ENCODE results near the gene LDLRAD3. TPM values are rescaled to one million over a fixed set of nuclear protein-coding genes. Genes with fewer than 3 reads are reported as not detected.

Gene LDLRAD3
- total RNA-seq, 4 donors from 2014 or later: 39.7 to 50.9 (median 46.0) TPM

DNA sequence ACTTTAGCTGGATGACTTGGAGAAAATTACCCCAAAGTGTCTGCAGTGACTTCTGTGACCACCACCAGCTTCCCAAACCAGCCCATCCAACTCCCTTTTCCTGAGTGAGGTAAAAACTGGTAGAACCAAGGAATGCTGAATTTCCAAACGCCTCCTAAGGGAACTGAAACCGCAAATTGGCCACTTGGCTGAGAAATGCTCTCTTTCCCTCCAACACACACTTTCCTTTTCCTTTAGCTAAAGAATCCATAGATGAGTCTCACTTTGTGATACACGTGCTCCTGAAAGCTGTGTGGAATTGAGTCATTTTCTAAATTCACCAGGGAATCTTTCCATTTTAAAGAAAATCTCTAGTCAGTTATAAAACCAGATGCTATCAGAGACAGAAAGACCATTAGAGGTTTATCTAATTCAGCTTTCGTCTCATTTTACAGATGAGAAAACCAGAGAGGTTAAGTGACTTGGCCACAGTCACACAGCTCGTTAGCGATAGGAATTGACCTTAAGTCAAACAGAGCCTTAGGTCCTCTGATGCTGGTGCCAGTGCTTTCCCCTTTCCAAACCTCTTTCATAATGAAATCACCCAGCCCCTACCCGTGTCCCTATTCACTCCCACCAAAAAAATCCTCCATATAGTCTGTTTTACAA lies 208.2 kb downstream of the LDLRAD3 start:
- Histone ChIP-seq H3K4me3 (no peak overlapping the region), H3K27ac (no peak overlapping the region), H3K4me1 (peaks cover 34% of the 10 kb centered on the region), H3K9me3 (no peaks in the 10 kb centered on the region), H3K36me3 (no peaks in the 10 kb centered on the region), H3K27me3 (no peaks in the 10 kb centered on the region)
- no peak for DNase-seq (ENCODE audit: low spot score in 2 of 2)
- WGBS: 83% methylated on average over 7 of the region's 7 CpGs
- TF ChIP-seq EP300 (IDR thresholded peaks at IDR 0.05) (no peak), POLR2AphosphoS5 (IDR thresholded peaks at IDR 0.05) (no peak), POLR2A (IDR thresholded peaks at IDR 0.05) (no peak)
- TF ChIP-seq, protein P1, sequence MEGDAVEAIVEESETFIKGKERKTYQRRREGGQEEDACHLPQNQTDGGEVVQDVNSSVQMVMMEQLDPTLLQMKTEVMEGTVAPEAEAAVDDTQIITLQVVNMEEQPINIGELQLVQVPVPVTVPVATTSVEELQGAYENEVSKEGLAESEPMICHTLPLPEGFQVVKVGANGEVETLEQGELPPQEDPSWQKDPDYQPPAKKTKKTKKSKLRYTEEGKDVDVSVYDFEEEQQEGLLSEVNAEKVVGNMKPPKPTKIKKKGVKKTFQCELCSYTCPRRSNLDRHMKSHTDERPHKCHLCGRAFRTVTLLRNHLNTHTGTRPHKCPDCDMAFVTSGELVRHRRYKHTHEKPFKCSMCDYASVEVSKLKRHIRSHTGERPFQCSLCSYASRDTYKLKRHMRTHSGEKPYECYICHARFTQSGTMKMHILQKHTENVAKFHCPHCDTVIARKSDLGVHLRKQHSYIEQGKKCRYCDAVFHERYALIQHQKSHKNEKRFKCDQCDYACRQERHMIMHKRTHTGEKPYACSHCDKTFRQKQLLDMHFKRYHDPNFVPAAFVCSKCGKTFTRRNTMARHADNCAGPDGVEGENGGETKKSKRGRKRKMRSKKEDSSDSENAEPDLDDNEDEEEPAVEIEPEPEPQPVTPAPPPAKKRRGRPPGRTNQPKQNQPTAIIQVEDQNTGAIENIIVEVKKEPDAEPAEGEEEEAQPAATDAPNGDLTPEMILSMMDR (IDR thresholded peaks at IDR 0.05): no peak

DNA sequence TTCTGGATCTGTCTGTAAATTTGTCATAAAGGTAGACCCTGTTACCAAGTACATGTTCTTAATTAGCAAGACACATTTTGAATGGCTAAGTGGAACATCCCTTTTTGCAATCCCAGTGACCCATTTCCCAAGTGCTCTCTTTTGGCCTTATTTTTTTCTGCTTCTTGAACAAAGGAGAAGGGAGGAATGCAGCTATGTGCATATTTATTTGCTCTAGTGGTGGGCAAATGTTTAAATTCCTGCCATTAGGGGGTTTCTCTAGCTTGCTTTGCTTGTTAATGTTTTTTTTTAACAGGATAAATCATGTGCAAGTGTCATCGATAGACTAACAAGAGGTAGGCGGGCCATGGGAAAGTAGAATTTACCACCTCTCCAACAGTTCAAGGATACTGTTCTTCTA lies 209.7 kb downstream of the LDLRAD3 start:
- DNase-seq (ENCODE audit: low spot score in 2 of 2): no peak
- Histone ChIP-seq H3K27ac (no peak overlapping the region), H3K4me1 (peaks cover 34% of the 10 kb centered on the region), H3K9me3 (no peaks in the 10 kb centered on the region), H3K4me3 (no peak overlapping the region), H3K27me3 (no peaks in the 10 kb centered on the region), H3K36me3 (no peaks in the 10 kb centered on the region)
- 95% methylated on average over 2 of the region's 2 CpGs for WGBS
- TF ChIP-seq, protein P1 (IDR thresholded peaks at IDR 0.05): no peak
- no peak for TF ChIP-seq POLR2AphosphoS5 (IDR thresholded peaks at IDR 0.05)
- TF ChIP-seq EP300 (IDR thresholded peaks at IDR 0.05): no peak
- no peak for TF ChIP-seq POLR2A (IDR thresholded peaks at IDR 0.05)

DNA sequence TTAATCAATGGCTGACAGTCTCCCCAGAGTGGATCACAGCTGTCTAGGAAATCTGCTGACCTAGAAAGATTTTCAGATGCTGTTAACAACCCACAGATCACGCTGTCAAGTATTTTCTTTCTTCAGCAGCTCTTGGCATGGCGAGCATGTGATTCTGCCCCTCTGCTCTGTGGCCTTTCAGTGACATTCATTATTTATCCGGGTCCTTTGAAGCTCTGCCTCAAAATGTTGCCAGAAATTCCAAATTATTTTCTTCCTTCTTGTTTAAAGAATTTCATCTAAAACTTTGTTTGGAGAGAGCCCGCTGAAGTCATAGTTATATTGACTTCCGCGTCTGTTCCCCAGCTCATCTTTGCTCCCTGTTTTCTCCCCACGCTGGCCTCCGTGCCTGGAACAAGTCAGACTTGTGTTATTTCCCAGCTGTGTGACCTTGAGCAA lies 211.3 kb downstream of the LDLRAD3 start:
- TF ChIP-seq EP300 (IDR thresholded peaks at IDR 0.05) (no peak), POLR2A (IDR thresholded peaks at IDR 0.05) (no peak), POLR2AphosphoS5 (IDR thresholded peaks at IDR 0.05) (no peak)
- TF ChIP-seq, protein P1 (IDR thresholded peaks at IDR 0.05): no peak
- DNase-seq (ENCODE audit: low spot score in 2 of 2): no peak
- Histone ChIP-seq H3K36me3 (no peaks in the 10 kb centered on the region), H3K27me3 (no peaks in the 10 kb centered on the region), H3K27ac (no peak overlapping the region), H3K4me3 (no peak overlapping the region), H3K9me3 (no peaks in the 10 kb centered on the region), H3K4me1 (peaks cover 23% of the 10 kb centered on the region)
- 58% methylated on average over 8 of the region's 8 CpGs for WGBS

DNA sequence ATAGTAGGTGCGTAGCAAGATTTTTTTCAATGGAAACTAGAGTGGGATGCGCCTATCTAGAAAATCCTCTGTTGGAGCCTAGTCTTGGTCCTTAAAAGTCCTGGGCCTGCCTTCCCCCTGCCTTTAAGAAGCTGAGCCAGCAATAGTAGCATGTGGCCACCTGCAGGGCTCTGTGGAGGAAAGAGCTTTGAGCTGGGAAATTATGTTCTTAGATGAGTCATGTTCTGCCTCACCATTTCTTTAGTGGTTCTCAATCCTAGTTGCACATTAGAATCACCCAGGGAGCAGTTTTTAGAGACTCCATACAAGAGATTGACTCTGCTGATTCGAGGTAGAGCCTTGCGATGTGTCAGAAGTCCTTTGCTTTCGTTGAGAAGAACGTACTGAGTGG lies 211.9 kb downstream of the LDLRAD3 start:
- Histone ChIP-seq H3K36me3 (no peaks in the 10 kb centered on the region), H3K4me3 (no peak overlapping the region), H3K9me3 (no peaks in the 10 kb centered on the region), H3K27ac (no peak overlapping the region), H3K27me3 (no peaks in the 10 kb centered on the region), H3K4me1 (peaks cover 22% of the 10 kb centered on the region)
- 58% methylated on average over 6 of the region's 6 CpGs for WGBS
- TF ChIP-seq POLR2AphosphoS5 (IDR thresholded peaks at IDR 0.05) (no peak), EP300 (IDR thresholded peaks at IDR 0.05) (no peak), POLR2A (IDR thresholded peaks at IDR 0.05) (no peak)
- TF ChIP-seq, protein P1 (IDR thresholded peaks at IDR 0.05): no peak
- DNase-seq (ENCODE audit: low spot score in 2 of 2): no peak

DNA sequence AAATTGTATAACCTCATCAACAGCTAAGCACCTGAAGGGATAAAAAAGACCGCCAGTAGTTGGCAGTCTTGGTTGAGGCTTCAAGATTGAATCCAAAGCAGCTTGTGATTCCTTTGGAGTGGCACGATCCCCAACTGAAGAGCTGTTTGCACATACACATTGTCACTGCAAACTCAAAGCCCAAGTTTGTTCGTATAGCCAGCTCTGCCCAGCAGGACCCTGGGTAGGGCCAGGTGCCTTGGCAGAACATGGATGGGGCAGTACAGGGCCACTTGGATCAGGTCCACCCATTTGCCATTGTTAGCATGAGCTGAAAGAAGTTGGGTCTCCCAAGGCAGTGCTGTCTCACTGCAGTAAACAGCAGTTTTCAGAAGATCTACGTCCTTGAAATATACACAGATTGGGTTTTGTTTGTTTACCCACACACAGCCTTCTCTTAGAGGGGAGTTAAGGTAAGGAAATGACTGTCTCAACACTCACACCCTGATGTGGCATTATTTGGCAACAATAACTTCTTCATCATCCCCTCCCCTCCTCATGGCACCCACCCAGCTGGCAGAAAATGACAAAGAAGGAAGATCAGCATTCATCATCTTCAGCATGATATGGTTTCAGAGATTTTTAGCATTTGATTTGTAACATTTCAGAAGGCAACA lies 212.4 kb downstream of the LDLRAD3 start:
- 53% methylated on average over 4 of the region's 4 CpGs for WGBS
- no peak overlapping the region for H3K27ac ChIP-seq

More for the DNA sequence above, 212.4 kb downstream of the LDLRAD3 start:
- Histone ChIP-seq H3K9me3 (no peaks in the 10 kb centered on the region), H3K27me3 (no peaks in the 10 kb centered on the region), H3K4me1 (peaks cover 22% of the 10 kb centered on the region), H3K4me3 (no peak overlapping the region), H3K36me3 (no peaks in the 10 kb centered on the region)
- TF ChIP-seq POLR2A (IDR thresholded peaks at IDR 0.05): no peak
- TF ChIP-seq, protein P1 (IDR thresholded peaks at IDR 0.05): no peak
- no peak for TF ChIP-seq EP300 (IDR thresholded peaks at IDR 0.05)
- TF ChIP-seq POLR2AphosphoS5 (IDR thresholded peaks at IDR 0.05): no peak
- no peak for DNase-seq (ENCODE audit: low spot score in 2 of 2)

Measured in suprapubic skin (tissue), 4 donors.